ENCODE data around the gene OTULIN.

The OTULIN gene

DNA sequence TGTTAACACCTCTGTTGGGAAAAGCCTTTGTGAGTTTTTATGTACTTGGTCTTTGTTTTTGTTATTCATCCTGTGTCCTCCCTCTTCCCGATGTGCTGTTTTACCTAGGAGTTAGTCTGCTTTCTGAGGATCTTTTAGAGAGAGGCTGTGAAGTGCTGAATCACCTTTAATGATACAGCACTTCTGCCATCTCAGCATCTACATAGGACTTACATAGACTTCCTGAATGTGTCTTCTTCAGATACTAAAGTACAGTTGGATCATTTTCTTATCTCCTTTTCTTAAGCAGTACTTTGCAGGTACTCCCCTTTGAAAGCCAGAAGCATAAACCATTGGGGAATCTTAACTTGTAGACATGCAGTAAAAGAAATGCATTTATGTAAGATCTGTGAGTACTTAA lies 31.5 kb downstream of the OTULIN start:
- Histone ChIP-seq H3K27me3 (no peaks in the 10 kb centered on the region), H3K9me3 (no peaks in the 10 kb centered on the region), H3K4me3 (ENCODE audit: low read depth in 1 of 2, low read length in 1 of 2) (no peak overlapping the region), H3K27ac (no peak overlapping the region), H3K36me3 (peaks cover 93% of the 10 kb centered on the region), H3K4me1 (ENCODE audit: control insufficient read depth in 1 of 2, insufficient read depth in 1 of 2, low read depth in 1 of 2, low read length in 1 of 2) (peaks cover 4 to 7% of the 10 kb centered on the region in 2 experiments)
- TF ChIP-seq, protein P1, sequence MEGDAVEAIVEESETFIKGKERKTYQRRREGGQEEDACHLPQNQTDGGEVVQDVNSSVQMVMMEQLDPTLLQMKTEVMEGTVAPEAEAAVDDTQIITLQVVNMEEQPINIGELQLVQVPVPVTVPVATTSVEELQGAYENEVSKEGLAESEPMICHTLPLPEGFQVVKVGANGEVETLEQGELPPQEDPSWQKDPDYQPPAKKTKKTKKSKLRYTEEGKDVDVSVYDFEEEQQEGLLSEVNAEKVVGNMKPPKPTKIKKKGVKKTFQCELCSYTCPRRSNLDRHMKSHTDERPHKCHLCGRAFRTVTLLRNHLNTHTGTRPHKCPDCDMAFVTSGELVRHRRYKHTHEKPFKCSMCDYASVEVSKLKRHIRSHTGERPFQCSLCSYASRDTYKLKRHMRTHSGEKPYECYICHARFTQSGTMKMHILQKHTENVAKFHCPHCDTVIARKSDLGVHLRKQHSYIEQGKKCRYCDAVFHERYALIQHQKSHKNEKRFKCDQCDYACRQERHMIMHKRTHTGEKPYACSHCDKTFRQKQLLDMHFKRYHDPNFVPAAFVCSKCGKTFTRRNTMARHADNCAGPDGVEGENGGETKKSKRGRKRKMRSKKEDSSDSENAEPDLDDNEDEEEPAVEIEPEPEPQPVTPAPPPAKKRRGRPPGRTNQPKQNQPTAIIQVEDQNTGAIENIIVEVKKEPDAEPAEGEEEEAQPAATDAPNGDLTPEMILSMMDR (IDR thresholded peaks at IDR 0.05): no peak

GRCh38 chr5:14696851-14697250 lies 32.3 kb downstream of the OTULIN start:
- Histone ChIP-seq H3K27me3 (no peaks in the 10 kb centered on the region), H3K36me3 (peaks cover 85% of the 10 kb centered on the region), H3K27ac (no peak overlapping the region), H3K9me3 (no peaks in the 10 kb centered on the region), H3K4me3 (ENCODE audit: low read depth in 1 of 2, low read length in 1 of 2) (no peak overlapping the region), H3K4me1 (ENCODE audit: control insufficient read depth in 1 of 2, insufficient read depth in 1 of 2, low read depth in 1 of 2, low read length in 1 of 2) (peaks cover 8 to 12% of the 10 kb centered on the region in 2 experiments)
- TF ChIP-seq, protein P1 (IDR thresholded peaks at IDR 0.05): no peak

GRCh38 chr5:14698495-14698894 lies 34.0 kb downstream of the OTULIN start:
- peaks cover 80% of the 10 kb centered on the region for H3K36me3 ChIP-seq

DNA sequence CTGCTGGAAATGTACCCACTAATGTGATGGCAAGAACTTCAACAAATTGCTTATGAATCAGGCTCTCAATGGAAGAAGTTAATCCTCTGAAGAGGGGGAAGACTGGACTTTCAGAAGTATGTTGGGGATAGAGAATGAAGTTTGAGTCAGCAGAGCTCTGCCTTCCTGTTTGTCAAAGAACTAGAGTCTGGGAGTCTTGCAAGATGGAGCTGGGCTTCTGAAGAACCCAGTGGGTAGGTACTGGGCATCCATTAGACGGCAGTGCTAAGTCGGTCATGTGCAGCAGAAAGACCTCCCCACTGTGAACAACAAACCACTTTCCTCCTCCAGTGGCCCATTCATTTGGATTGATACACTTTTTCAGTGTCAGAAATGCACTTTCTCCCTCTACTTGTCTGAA lies 34.6 kb downstream of the OTULIN start:
- H3K4me3 ChIP-seq (ENCODE audit: low read depth in 1 of 2, low read length in 1 of 2): no peak overlapping the region
- TF ChIP-seq, protein P1 (IDR thresholded peaks at IDR 0.05): no peak
- no peaks in the 10 kb centered on the region for H3K9me3 ChIP-seq
- H3K27ac ChIP-seq: no peak overlapping the region
- no peaks in the 10 kb centered on the region for H3K27me3 ChIP-seq
- peaks cover 8 to 23% of the 10 kb centered on the region in 2 experiments for H3K4me1 ChIP-seq (ENCODE audit: control insufficient read depth in 1 of 2, insufficient read depth in 1 of 2, low read depth in 1 of 2, low read length in 1 of 2)
- peaks cover 79% of the 10 kb centered on the region for H3K36me3 ChIP-seq

More at GRCh38 chr5:14698495-14698894, 34.0 kb downstream of the OTULIN start:
- H3K4me1 ChIP-seq (ENCODE audit: control insufficient read depth in 1 of 2, insufficient read depth in 1 of 2, low read depth in 1 of 2, low read length in 1 of 2): peaks cover 8 to 23% of the 10 kb centered on the region in 2 experiments
- H3K27ac ChIP-seq: no peak overlapping the region
- TF ChIP-seq, protein P1 (IDR thresholded peaks at IDR 0.05): no peak
- no peaks in the 10 kb centered on the region for H3K27me3 ChIP-seq
- H3K4me3 ChIP-seq (ENCODE audit: low read depth in 1 of 2, low read length in 1 of 2): no peak overlapping the region
- H3K9me3 ChIP-seq: no peaks in the 10 kb centered on the region

DNA sequence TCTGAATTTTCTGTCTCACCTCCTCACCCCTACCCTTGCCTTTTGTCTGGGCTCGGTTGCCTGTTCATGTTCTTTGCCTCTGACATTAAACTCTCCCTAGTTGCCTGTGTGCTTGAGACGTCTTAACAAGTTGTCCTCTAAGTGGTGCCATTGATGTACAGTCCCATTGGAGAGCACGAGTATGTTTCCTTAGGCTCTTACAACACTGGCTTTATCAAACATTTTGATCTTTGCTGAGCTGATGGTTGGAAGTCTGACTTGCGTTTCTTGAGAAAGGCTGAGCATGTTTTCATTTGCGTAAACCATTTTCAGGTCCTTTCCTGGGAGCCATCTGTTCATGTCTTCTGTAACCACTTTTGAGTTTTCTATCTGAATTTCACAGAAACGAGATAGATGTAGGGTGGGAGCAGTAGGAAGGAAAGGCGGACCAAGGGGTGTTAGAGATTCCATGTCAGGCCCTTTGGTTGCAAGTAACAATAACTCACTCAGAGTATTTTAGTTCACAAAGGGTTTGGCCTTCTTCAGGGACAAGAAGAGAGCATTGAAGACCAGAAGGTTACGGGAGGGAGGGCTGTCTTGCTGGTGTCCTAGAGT lies 35.4 kb downstream of the OTULIN start:
- Histone ChIP-seq H3K4me1 (ENCODE audit: control insufficient read depth in 1 of 2, insufficient read depth in 1 of 2, low read depth in 1 of 2, low read length in 1 of 2) (peaks cover 8 to 23% of the 10 kb centered on the region in 2 experiments), H3K4me3 (ENCODE audit: low read depth in 1 of 2, low read length in 1 of 2) (no peak overlapping the region), H3K27ac (no peak overlapping the region), H3K9me3 (no peaks in the 10 kb centered on the region), H3K27me3 (no peaks in the 10 kb centered on the region), H3K36me3 (peaks cover 76% of the 10 kb centered on the region)
- TF ChIP-seq, protein P1 (IDR thresholded peaks at IDR 0.05): no peak

Data from neutrophil (primary cell).